HG02840 (cell line): ENCODE measurements around the gene NLRX1.
"Not testable (repeated sequence)": the region's sequence is repeated elsewhere in the genome, so short reads cannot be mapped to it uniquely, and the experiment has no call there.

Experiments
- ATAC-seq: cut with Tn5 transposase; IDR thresholded peaks from one replicate; pipeline ENCODE4 v1.9.1; 2021; ENCODE audit warnings: mild to moderate bottlenecking, moderate library complexity, moderate number of reproducible peaks; ENCODE audit not compliant: unreplicated experiment, low FRiP score

Gene NLRX1

DNA sequence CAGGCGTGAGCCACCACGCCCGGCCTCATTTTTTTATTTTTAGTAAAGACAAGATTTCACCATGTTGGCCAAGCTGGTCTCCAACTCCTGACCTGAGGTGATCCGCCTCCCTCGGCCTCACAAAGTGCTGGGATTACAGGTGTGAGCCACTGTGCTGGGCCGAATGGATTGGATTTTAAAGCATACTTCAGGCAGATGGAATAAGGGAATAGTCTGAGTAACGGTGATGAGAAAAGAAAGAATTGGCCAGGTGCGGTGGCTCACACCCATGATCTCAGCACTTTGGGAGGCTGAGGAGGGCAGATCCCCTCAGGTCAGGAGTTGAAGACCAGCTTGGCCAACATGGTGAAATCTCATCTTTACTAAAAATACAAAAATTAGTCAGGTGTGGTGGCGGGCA lies 35.5 kb downstream of the NLRX1 start:
- no peak for ATAC-seq

DNA sequence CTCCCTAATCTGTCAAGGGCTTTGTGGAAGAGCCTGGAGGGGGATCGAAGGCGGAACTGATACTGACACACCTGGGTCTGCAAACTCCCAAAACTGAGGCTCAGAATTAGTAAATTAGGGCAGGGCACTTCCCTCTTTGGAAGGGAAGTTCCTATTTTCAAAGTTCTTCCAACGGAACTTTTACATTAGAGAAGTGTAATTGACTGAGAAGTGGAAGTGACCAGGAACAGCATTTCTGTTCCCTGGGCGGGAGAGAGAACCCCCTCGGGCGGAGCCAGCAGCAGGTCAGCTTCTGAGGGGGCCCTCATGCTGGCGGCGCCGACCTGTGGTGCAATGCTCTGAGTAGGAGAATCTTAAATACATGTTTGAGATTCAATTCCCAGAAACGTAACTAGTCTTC lies 36.6 kb downstream of the NLRX1 start:
- no peak for ATAC-seq

GRCh38 chr11:119205574-119206510 lies 37.3 kb downstream of the NLRX1 start, which contains the start of gene CBL:
TSS of gene CBL (plus strand) at chr11:119206339. CDS start at chr11:119206418, 79 bp downstream.
- ATAC-seq, result peak; percentile 80

GRCh38 chr11:119206511-119207414 lies 38.2 kb downstream of the NLRX1 start:
- peak; percentile 22 for ATAC-seq

- ATAC-seq, result no peak
Measured at GRCh38 chr11:119207415-119207960, 39.0 kb downstream of the NLRX1 start.

- no peak for ATAC-seq
Measured at GRCh38 chr11:119209186-119209585, 40.7 kb downstream of the NLRX1 start.

GRCh38 chr11:119210050-119210449 lies 41.5 kb downstream of the NLRX1 start:
- no peak for ATAC-seq

DNA sequence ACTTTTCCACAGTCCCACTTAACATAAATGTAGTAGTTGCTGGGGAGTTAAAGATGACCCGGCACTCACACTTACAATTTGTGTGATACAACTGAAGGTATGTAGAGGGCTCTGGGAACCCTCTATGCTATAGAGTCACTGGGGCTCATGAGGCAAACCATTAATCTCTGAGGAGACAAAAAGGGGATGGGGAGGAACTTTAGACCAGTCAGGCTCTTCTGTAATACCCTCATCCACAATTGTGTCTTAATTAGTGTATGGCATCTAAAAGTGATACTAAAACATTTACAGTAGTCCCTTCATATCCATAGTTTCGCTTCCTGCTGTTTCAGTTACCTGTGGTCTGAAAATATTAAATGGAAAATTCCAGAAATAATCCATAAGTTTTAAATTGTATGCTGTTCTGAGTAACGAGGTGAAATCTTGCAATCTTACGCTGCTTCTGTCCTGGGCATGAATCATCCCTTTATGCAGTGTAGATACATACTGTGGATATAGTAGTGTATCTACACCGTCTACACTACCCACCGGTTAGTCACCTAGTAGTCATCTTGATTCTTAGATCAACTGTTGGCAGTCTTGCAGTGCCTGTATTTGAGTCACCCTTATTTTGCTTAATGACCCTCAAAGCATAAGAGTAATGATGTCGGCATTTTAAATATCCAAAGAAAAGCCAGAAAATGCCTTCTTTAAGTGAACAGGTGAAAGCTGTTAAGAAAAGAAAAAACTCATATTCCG lies 49.8 kb downstream of the NLRX1 start:
- ATAC-seq, result no peak

GRCh38 chr11:119222308-119222707 lies 53.8 kb downstream of the NLRX1 start:
- ATAC-seq, result no peak

GRCh38 chr11:119222891-119223290 lies 54.4 kb downstream of the NLRX1 start:
- no peak for ATAC-seq

GRCh38 chr11:119223856-119224255 lies 55.3 kb downstream of the NLRX1 start:
- ATAC-seq, result no peak

DNA sequence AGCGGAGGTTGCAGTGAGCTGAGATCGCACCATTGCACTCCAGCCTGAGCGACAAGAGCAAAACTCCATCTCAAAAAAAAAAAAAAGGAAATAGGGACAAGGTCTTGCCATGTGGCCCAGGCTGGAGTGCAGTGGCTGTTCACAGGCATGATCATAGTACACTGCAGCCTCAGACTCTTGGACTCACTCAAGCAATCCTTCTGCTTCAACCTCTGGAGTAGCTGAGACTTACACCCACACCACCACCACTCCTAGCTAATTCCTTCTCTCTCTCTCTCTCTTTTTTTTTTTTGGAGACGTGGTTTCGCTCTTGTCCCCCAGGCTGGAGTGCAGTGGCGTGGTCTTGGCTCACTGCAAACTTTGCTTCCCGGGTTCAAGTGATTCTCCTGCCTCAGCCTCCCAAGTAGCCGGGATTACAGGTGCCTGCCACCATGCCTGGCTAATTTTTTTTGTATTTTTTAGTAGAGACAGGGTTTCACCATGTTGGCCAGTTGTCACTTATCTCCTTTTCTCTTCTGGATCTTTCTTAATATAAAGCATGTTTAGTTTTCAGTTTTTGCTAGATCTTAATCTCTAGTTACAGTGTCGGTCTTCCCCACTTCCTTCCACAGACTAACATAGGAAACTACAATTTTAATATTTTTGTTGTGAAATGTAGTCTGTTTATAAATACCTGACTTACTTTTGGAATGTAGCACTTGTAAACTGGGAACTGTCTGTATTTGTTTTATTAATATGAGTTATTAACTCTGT lies 60.2 kb downstream of the NLRX1 start:
- not testable (repeated sequence) for ATAC-seq

DNA sequence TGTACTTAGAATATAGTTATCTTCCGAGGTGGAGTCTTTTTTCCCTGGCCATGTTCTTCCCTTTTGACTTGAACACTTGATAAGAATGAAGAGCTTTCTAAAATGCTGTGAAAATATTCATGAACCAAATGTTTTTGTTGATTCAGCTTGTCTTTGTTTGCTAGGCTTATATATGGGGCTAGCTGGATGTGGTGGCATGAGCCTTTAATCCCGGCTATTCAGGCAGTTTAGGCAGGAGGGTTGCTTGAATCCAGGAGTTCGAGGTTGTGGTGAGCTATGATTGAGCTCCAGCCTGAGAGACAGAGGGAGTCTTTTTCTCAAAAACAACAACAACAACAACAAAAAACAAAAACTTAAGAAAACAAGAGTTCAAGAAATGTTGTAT lies 60.8 kb downstream of the NLRX1 start:
- no peak for ATAC-seq

DNA sequence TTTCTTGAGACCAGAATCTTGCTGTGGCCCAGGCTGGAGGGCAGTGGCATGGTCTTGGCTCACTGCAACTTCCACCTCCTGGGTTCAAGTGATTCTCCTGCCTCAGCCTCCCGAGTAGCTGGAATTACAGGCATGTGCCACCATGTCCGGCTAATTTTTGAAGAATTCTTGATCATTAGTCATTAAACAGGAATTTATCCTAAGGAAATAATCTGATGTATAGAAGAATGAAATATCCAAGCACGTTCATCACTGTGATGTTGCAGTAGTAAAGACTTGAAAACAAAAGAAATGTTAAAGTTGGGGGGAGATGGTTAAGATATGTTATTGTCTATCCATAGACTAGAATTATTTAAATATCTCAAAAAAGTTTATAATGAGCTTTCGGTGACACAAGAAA lies 61.2 kb downstream of the NLRX1 start:
- no peak for ATAC-seq
